Endothelial cell of umbilical vein (primary cell): ENCODE data around the gene RABL6. TPM values are rescaled to one million over a fixed set of nuclear protein-coding genes. Genes with fewer than 3 reads are reported as not detected.
"Not testable (repeated sequence)": the region's sequence is repeated elsewhere in the genome, so short reads cannot be mapped to it uniquely, and the experiment has no call there.

Experiments used
- BruUV-seq: library from RNA; stranded (reverse); fragments of 400-500 nt; replicated peaks from 2 replicates; lab custom pipeline; 2021; lab: Mats Ljungman, UMichigan
- CTCF ChIA-PET: fragments of 300-600, 350-600 bp; sonication (Branson Sonifier 250); formaldehyde crosslinking; loops from one replicate; lab custom pipeline; 2021; ENCODE audit warnings: antibody characterized with exemption, inconsistent platforms; lab: Charles Lee
- POLR2A ChIA-PET: fragments of 300-600, 350-600 bp; sonication (Branson Sonifier 250); formaldehyde crosslinking; loops from one replicate; lab custom pipeline; 2021; ENCODE audit warnings: antibody characterized with exemption, inconsistent platforms; lab: Charles Lee
- DNase-seq: peaks from one replicate; pipeline ENCODE4 v3.0.0-alpha.2; 2011; ENCODE audit warnings: low read depth, low spot score
- FAIRE-seq: peaks from 2 replicates; lab custom pipeline; 2011; peaks lifted over from hg19 to GRCh38; lab: Jason Lieb, UNC
- H2AFZ ChIP-seq: 2 replicates; pipeline ENCODE4 v1.6.0; 2012; ENCODE audit warnings: low read depth, low read length, control low read depth, inconsistent platforms
- H3K27ac ChIP-seq: 2 replicates; pipeline ENCODE4 v1.5.1; 2011; ENCODE audit warnings: low read depth, mild to moderate bottlenecking, control low read depth, low read length, moderate library complexity; ENCODE audit not compliant: insufficient read depth
- H3K27me3 ChIP-seq, 2 experiments: 2 replicates each; pipeline versions ENCODE4 v1.6.0 to v1.6.1; 2011; ENCODE audit warnings: low read length in 2 of 2, mixed read lengths in 1 of 2; ENCODE audit not compliant: control insufficient read depth in 2 of 2, insufficient read depth in 2 of 2
- H3K36me3 ChIP-seq, 2 experiments: 2 replicates in 1 of 2; 3 replicates in 1 of 2; pipeline ENCODE4 v1.5.1; 2011; ENCODE audit warnings: low read length in 2 of 2, mild to moderate bottlenecking in 1 of 2, moderate library complexity in 1 of 2; ENCODE audit not compliant: control insufficient read depth in 2 of 2, insufficient read depth in 2 of 2; ENCODE audit errors: extremely low read depth in 1 of 2
- H3K4me1 ChIP-seq: 3 replicates; pipeline ENCODE4 v1.5.1; 2011; ENCODE audit warnings: mild to moderate bottlenecking, low read length; ENCODE audit not compliant: control insufficient read depth, insufficient read depth; ENCODE audit errors: extremely low read depth
- H3K4me2 ChIP-seq: 2 replicates; pipeline ENCODE4 v1.6.1; 2011; ENCODE audit warnings: low read length, control low read depth, mixed read lengths; ENCODE audit not compliant: insufficient read depth
- H3K4me3 ChIP-seq, 3 experiments: fragments of 200-600 bp in 1 of 3; sonication (generic), shearing (Covaris generic) in 1 of 3; replicated peaks in 1 of 3; 2 replicates each; pipeline ENCODE4 v1.5.1; 2011 to 2016; ENCODE audit warnings: control low read depth in 3 of 3, low read length in 3 of 3, mild to moderate bottlenecking in 2 of 3, inconsistent platforms in 1 of 3, low read depth in 1 of 3, moderate library complexity in 1 of 3; ENCODE audit not compliant: insufficient read depth in 1 of 3
- H3K79me2 ChIP-seq: 2 replicates; pipeline ENCODE4 v1.6.0; 2012; ENCODE audit warnings: low read length, inconsistent platforms; ENCODE audit not compliant: control insufficient read depth, insufficient read depth
- H3K9ac ChIP-seq: replicated peaks from 2 replicates; pipeline ENCODE3; 2011; ENCODE audit warnings: low read length, control low read depth; ENCODE audit not compliant: insufficient read depth; ENCODE audit errors: extremely low read depth
- H3K9me1 ChIP-seq: replicated peaks from 3 replicates; pipeline ENCODE4 v1.6.0; 2011; ENCODE audit warnings: mild to moderate bottlenecking, low read length; ENCODE audit not compliant: control insufficient read depth, insufficient read depth; ENCODE audit errors: extremely low read depth
- H3K9me3 ChIP-seq: replicated peaks from 2 replicates; pipeline ENCODE4 v1.5.1; 2012; ENCODE audit warnings: low read length, inconsistent platforms; ENCODE audit not compliant: control insufficient read depth, insufficient read depth
- H4K20me1 ChIP-seq: replicated peaks from 2 replicates; pipeline ENCODE3; 2011; ENCODE audit warnings: mild to moderate bottlenecking, low read length; ENCODE audit not compliant: control insufficient read depth, insufficient read depth; ENCODE audit errors: extremely low read depth
- EZH2 ChIP-seq: IDR thresholded peaks from 2 replicates; pipeline ENCODE4 v1.6.1; 2012; ENCODE audit warnings: borderline replicate concordance, low read depth, mild to moderate bottlenecking, moderate library complexity, low read length, inconsistent platforms; ENCODE audit not compliant: severe bottlenecking
- FOS ChIP-seq: IDR thresholded peaks from 2 replicates; pipeline ENCODE4 v1.6.1; 2011; ENCODE audit warnings: mild to moderate bottlenecking, low read length, moderate library complexity, borderline replicate concordance; ENCODE audit not compliant: insufficient read depth
- GATA2 ChIP-seq: IDR thresholded peaks from 2 replicates; pipeline ENCODE4 v1.7.0; 2011; ENCODE audit warnings: low read depth, mild to moderate bottlenecking, moderate library complexity, mixed read lengths, low read length; ENCODE audit not compliant: insufficient read length, insufficient read depth
- JUN ChIP-seq: IDR thresholded peaks from 2 replicates; pipeline ENCODE4 v1.6.1; 2011; ENCODE audit warnings: borderline replicate concordance, low read depth; ENCODE audit not compliant: insufficient read length, insufficient read depth
- MYC ChIP-seq: IDR thresholded peaks from one replicate; pipeline ENCODE4 v1.6.1; 2011; ENCODE audit warnings: mild to moderate bottlenecking, low read depth, low read length
- POLR2A ChIP-seq: IDR thresholded peaks from 2 replicates; pipeline ENCODE4 v1.6.1; 2012; ENCODE audit warnings: low read depth, mild to moderate bottlenecking, control low read depth, low read length
- POLR2AphosphoS5 ChIP-seq: IDR thresholded peaks from 2 replicates; pipeline ENCODE4 v1.6.1; 2012; ENCODE audit warnings: low read depth, mild to moderate bottlenecking, control low read depth, low read length, moderate library complexity; ENCODE audit not compliant: insufficient read depth
- dilution Hi-C: fragments of 300-500 bp; cut with MboI; formaldehyde crosslinking; loops from one replicate; pipeline ENCODE4 v1.15.0; 2019; ENCODE audit warnings: low sequenced_read_pairs; ENCODE audit not compliant: extremely low pct_ligation_motif_present
- intact Hi-C: fragments of 100-400 bp; cut with micrococcal nuclease; formaldehyde crosslinking; loops from one replicate; pipeline ENCODE4 v1.10.0; 2022
- polyA plus RNA-seq, 4 experiments: library from polyadenylated mRNA; depleted of rRNA in 3 of 4; stranded (reverse) in 3 of 4; unstranded in 1 of 4; fragments of >200 nt; gene quantifications; 2 replicates each; pipeline versions ENCODE4 v1.2.1 to v1.2.3, GENCODE V29; 2011 to 2012; ENCODE audit warnings: missing spikeins in 1 of 4
- total RNA-seq: library from RNA; stranded (reverse); gene quantifications from 2 replicates; pipeline ENCODE4 v1.2.3, GENCODE V29; 2021
- TF ChIP-seq, protein P1 (sequence below), 2 donors: IDR thresholded peaks; 1 replicate in 1 of 2; 2 replicates in 1 of 2; pipeline ENCODE4 v1.5.1; 2011; ENCODE audit warnings: low read length in 2 of 2, mild to moderate bottlenecking in 2 of 2, moderate library complexity in 2 of 2, control low read depth in 1 of 2, inconsistent platforms in 1 of 2, low read depth in 1 of 2; ENCODE audit not compliant: insufficient read depth in 1 of 2; ENCODE audit errors: extremely low read depth in 1 of 2
- TF ChIP-seq, protein P2 (sequence below): IDR thresholded peaks from 2 replicates; pipeline ENCODE4 v1.6.1; 2011; ENCODE audit not compliant: insufficient read depth, insufficient read length

Gene RABL6
- total and polyA plus RNA-seq, 2 donors (not counting 3 experiments of a cell fraction or from before 2014, with no cell fraction given): 60.8 to 112 TPM

- no peak overlapping the region for H2AFZ ChIP-seq
- no peaks in the 10 kb centered on the region for H3K9me3 ChIP-seq
- ChIA-PET CTCF (no interaction called here), POLR2A (no interaction called here)
- H3K27me3 ChIP-seq: no peaks in the 10 kb centered on the region
- dilution Hi-C loops: no loop called here
- H3K9me1 ChIP-seq: no peaks in the 10 kb centered on the region
- peaks cover under 1 to 13% of the 10 kb centered on the region in 2 experiments for H3K36me3 ChIP-seq
- FAIRE-seq (no peak), DNase-seq (no peak)
- H3K4me2 ChIP-seq: no peak overlapping the region
- H4K20me1 ChIP-seq: no peaks in the 10 kb centered on the region
- intact Hi-C loops: no loop called here
- H3K4me1 ChIP-seq: peaks cover 3% of the 10 kb centered on the region
- H3K9ac ChIP-seq: no peak overlapping the region
- no TSS peak for BruUV-seq
- no peak overlapping the region for H3K27ac ChIP-seq
- H3K4me3 ChIP-seq: no peak overlapping the region
- no peaks in the 10 kb centered on the region for H3K79me2 ChIP-seq
- no peak for TF ChIP-seq GATA2
- TF ChIP-seq EZH2: no peak
- no peak for TF ChIP-seq POLR2AphosphoS5
- TF ChIP-seq JUN: no peak
- TF ChIP-seq FOS: no peak
- TF ChIP-seq MYC: no peak
- TF ChIP-seq, protein P1, sequence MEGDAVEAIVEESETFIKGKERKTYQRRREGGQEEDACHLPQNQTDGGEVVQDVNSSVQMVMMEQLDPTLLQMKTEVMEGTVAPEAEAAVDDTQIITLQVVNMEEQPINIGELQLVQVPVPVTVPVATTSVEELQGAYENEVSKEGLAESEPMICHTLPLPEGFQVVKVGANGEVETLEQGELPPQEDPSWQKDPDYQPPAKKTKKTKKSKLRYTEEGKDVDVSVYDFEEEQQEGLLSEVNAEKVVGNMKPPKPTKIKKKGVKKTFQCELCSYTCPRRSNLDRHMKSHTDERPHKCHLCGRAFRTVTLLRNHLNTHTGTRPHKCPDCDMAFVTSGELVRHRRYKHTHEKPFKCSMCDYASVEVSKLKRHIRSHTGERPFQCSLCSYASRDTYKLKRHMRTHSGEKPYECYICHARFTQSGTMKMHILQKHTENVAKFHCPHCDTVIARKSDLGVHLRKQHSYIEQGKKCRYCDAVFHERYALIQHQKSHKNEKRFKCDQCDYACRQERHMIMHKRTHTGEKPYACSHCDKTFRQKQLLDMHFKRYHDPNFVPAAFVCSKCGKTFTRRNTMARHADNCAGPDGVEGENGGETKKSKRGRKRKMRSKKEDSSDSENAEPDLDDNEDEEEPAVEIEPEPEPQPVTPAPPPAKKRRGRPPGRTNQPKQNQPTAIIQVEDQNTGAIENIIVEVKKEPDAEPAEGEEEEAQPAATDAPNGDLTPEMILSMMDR (IDR thresholded peaks at IDR 0.05; ENCODE audit: extremely low read depth in 1 of 2, insufficient read depth in 1 of 2, low read depth in 1 of 2, low read length in 2 of 2): no peak
- TF ChIP-seq, protein P2, sequence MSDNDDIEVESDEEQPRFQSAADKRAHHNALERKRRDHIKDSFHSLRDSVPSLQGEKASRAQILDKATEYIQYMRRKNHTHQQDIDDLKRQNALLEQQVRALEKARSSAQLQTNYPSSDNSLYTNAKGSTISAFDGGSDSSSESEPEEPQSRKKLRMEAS: no peak
- TF ChIP-seq POLR2A: no peak
These were observed 29.6 kb downstream of the RABL6 start for GRCh38 chr9:136837146-136837855.

DNA sequence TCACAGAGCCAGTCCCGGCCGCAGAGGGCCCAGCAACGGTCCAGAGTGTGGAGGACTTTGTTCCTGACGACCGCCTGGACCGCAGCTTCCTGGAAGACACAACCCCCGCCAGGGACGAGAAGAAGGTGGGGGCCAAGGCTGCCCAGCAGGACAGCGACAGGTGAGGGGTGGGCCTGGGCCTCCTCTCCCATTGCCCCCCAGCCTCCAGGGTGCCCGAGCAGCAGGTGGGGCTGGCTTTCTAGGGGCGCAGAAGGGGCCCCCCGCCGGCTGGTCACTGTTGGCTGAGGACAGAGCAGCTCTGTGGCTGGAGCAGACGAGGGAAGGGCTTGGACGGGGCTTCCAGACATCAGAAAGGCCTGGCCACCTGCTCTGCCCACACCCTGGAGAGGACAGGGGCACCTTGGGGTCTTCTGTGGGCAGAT, 30.1 kb downstream of the RABL6 start:
- CTCF ChIA-PET, BruUV-seq, intact Hi-C loops: not testable (repeated sequence)

More for the DNA sequence above, 30.1 kb downstream of the RABL6 start:
- H3K27me3 ChIP-seq, POLR2A ChIA-PET, H3K4me1 ChIP-seq, H4K20me1 ChIP-seq, H3K9me3 ChIP-seq, H3K9me1 ChIP-seq, FAIRE-seq, H2AFZ ChIP-seq, H3K4me3 ChIP-seq, H3K79me2 ChIP-seq, H3K9ac ChIP-seq, dilution Hi-C loops, H3K4me2 ChIP-seq, H3K27ac ChIP-seq, DNase-seq: not testable (repeated sequence)
- H3K36me3 ChIP-seq: peaks cover 0 to 13% of the 10 kb centered on the region in 2 experiments
